Adrenal gland (tissue), 5 donors: ENCODE measurements around the gene TENM4.

Experiments
- POLR2A ChIP-seq, 2 donors: fragments of 450-650 bp; IDR thresholded peaks; one replicate each; pipeline ENCODE4 v1.6.1; 2017; ENCODE audit warnings: antibody characterized with exemption in 2 of 2, mild to moderate bottlenecking in 2 of 2, moderate library complexity in 1 of 2
- TF ChIP-seq, protein P1 (sequence below), 6 experiments: fragments of 450-650 bp in 4 of 6; fragments of 200-600 bp in 2 of 6; sonication (generic) in 1 of 6; IDR thresholded peaks; 1 replicate in 5 of 6; 2 replicates in 1 of 6; pipeline versions ENCODE4 v1.5.1 to v1.8.0; 2016 to 2021; ENCODE audit warnings: antibody characterized with exemption in 6 of 6, mild to moderate bottlenecking in 2 of 6, moderate library complexity in 1 of 6
- donor health status: DM: no; HTN: no; CAD: no.

DNA sequence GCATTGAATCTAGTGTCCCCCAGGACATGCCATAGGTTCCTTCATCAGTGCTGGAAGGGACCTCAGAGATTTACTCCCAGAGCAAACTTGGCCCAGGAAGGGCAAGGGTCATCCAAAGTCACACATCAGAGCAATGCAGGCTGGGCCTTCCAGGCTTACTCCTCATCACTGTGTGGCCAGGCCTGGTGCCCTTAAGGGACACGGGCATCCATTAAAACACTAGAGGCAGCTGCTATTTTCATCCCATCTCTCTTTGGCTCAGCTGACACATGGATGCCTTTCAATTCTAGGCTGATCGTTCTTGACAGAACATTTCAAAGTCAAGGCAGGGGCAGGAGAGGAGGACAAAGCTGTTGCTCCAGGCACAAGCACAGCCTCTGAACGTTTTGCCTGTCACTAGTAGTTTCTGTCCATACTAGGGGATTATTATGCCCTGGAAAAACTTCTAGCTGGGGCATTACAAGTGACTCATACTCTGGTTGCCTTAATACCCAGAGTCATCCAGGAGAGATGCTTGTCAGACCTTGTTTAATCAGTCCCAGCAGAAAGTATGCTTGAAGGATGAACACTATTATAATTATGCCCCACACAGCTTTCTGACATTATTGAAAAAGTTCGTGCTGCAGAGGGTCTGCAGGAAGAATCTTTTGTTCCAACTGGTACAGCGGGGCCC, 240.3 kb downstream of the TENM4 start:
- no peak for TF ChIP-seq POLR2A (IDR thresholded peaks at IDR 0.05)
- TF ChIP-seq, protein P1, sequence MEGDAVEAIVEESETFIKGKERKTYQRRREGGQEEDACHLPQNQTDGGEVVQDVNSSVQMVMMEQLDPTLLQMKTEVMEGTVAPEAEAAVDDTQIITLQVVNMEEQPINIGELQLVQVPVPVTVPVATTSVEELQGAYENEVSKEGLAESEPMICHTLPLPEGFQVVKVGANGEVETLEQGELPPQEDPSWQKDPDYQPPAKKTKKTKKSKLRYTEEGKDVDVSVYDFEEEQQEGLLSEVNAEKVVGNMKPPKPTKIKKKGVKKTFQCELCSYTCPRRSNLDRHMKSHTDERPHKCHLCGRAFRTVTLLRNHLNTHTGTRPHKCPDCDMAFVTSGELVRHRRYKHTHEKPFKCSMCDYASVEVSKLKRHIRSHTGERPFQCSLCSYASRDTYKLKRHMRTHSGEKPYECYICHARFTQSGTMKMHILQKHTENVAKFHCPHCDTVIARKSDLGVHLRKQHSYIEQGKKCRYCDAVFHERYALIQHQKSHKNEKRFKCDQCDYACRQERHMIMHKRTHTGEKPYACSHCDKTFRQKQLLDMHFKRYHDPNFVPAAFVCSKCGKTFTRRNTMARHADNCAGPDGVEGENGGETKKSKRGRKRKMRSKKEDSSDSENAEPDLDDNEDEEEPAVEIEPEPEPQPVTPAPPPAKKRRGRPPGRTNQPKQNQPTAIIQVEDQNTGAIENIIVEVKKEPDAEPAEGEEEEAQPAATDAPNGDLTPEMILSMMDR (IDR thresholded peaks at IDR 0.05) = no peak
